Measurements from ENCODE around the gene ARHGAP40.

DNA sequence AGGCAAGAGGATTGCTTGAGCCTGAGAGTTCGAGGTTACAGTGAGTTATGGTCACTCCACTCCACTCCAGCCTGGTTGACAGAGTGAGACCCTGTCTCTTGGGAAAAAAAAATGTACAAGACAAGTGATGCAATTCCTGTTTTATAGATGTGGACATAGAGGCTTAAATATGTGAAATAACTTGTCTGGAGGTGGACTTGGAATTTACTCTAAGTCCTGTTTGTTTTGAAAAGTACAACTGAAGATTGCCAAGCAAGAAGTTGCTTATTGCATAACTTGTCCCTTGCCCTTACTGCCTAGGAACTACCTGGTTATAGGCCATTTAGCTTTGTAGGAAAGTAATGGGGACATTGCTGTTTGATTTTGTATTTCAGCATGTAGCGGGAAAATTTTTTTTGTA, 46.6 kb upstream of the ARHGAP40 start:
- TF ChIP-seq, protein P1, sequence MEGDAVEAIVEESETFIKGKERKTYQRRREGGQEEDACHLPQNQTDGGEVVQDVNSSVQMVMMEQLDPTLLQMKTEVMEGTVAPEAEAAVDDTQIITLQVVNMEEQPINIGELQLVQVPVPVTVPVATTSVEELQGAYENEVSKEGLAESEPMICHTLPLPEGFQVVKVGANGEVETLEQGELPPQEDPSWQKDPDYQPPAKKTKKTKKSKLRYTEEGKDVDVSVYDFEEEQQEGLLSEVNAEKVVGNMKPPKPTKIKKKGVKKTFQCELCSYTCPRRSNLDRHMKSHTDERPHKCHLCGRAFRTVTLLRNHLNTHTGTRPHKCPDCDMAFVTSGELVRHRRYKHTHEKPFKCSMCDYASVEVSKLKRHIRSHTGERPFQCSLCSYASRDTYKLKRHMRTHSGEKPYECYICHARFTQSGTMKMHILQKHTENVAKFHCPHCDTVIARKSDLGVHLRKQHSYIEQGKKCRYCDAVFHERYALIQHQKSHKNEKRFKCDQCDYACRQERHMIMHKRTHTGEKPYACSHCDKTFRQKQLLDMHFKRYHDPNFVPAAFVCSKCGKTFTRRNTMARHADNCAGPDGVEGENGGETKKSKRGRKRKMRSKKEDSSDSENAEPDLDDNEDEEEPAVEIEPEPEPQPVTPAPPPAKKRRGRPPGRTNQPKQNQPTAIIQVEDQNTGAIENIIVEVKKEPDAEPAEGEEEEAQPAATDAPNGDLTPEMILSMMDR (IDR thresholded peaks at IDR 0.05), result no peak
- TF ChIP-seq POLR2A (IDR thresholded peaks at IDR 0.05), result no peak

Measured in thyroid gland (tissue), 4 donors.